ENCODE results near the gene TEF. TPM values are rescaled to one million over a fixed set of nuclear protein-coding genes. Genes with fewer than 3 reads are reported as not detected.

TEF gene
- total and polyA plus RNA-seq, 5 donors from 2014 or later: 4.6 to 9.4 (median 5.4) TPM

DNA sequence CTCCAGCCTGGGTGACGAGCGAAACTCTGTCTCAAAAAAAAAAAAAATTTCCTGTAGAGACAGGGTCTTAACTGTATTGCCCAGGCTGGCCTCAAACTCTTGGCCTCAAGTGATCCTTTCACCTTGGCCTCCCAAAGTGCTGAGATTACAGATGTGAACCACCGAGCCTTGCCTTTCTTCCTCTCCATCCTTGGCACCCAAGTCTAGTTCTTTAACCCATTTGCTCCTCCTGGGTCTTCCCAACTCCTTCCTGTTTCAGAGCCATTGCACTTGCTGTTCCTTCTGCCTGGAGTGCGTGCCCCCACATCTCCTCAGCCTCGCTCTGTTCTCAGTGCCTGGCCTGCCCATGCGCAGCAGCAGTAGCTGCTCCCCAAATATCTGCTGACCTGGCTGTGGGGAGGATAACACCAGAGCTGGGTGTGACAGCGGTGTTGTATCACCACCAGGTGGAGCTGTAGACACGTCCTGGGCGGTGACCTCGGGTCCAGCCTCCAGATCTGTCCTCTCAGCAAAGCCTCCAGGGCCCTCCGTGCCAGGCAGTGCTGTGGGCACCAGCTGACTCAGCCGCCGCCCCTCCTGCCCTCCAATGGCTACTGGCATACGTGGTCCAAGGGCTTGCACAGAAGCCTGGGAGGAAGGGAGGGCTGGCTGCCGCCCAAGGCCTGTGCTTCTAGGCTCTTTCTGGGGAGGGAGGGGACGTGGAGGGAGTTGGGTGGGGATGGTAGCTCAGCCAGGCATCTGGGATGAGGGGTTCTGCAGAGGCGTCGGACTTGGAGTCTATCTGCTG, 22.0 kb downstream of the TEF start:
- peak; percentile 72 to 90 (median 83) for DNase-seq
- Histone ChIP-seq H3K9me3 (ENCODE audit: control insufficient read depth in 2 of 2, low read length in 2 of 2) (no peaks in the 10 kb centered on the region), H3K27ac (ENCODE audit: insufficient read depth, low read length, poor library complexity, severe bottlenecking) (peak overlapping the region; percentile 23), H3K36me3 (ENCODE audit: control insufficient read depth, insufficient read depth, low read length) (no peaks in the 10 kb centered on the region), H3K27me3 (ENCODE audit: control insufficient read depth, insufficient read depth, low read length) (no peaks in the 10 kb centered on the region), H3K4me1 (ENCODE audit: control insufficient read depth, insufficient read depth, low read length, poor library complexity, severe bottlenecking) (peaks cover 6% of the 10 kb centered on the region), H3K4me3 (ENCODE audit: low read depth, low read length) (no peak overlapping the region)
- Mint-ChIP-seq H3K4me3 (no peak overlapping the region), H3K27me3 (no peaks in the 10 kb centered on the region), H3K4me1 (peaks cover 0 to 11% (median 5%) of the 10 kb centered on the region in 4 donors), H3K9me3 (no peaks in the 10 kb centered on the region), H3K27ac (peak overlapping the region; percentile 7 to 43 (median 20)), H3K36me3 (no peaks in the 10 kb centered on the region)
- peak; percentile 96 to 97 for ATAC-seq (ENCODE audit: low read depth in 2 of 2)

DNA sequence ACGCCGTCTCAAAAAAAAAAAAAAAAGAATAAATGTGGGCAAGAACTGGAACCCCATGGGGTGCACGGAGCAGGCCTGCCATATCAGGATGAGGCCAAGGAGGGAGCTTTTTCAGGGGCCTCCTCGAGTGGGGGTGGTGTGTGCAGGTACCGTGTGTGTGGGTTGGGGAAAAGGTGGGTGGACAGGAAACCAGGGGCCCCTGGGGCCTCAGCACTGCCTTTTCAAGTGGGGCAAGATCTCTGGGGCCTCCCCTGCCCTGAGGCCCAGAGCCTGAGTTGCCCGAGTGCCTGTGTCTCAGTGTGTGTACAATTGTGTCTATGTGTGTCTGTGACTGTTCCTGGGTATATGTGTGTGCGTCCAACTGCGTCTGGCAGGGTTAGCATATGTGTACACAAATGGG, 23.8 kb downstream of the TEF start:
- DNase-seq (peak in 1 of 3 donors; percentile 28), ATAC-seq (ENCODE audit: low read depth in 2 of 2) (no peak)
- Histone ChIP-seq H3K36me3 (ENCODE audit: control insufficient read depth, insufficient read depth, low read length) (no peaks in the 10 kb centered on the region), H3K27ac (ENCODE audit: insufficient read depth, low read length, poor library complexity, severe bottlenecking) (no peak overlapping the region), H3K4me1 (ENCODE audit: control insufficient read depth, insufficient read depth, low read length, poor library complexity, severe bottlenecking) (peaks cover 6% of the 10 kb centered on the region), H3K9me3 (ENCODE audit: control insufficient read depth in 2 of 2, low read length in 2 of 2) (no peaks in the 10 kb centered on the region), H3K4me3 (ENCODE audit: low read depth, low read length) (no peak overlapping the region), H3K27me3 (ENCODE audit: control insufficient read depth, insufficient read depth, low read length) (no peaks in the 10 kb centered on the region)
- H3K27me3 Mint-ChIP-seq: peaks cover 4% of the 10 kb centered on the region
- H3K9me3 Mint-ChIP-seq: no peaks in the 10 kb centered on the region
- H3K4me3 Mint-ChIP-seq: peak overlapping the region in 1 of 4 donors; percentile 41
- peak overlapping the region in 2 of 3 donors; percentile 26 to 76 for H3K27ac Mint-ChIP-seq
- H3K36me3 Mint-ChIP-seq: no peaks in the 10 kb centered on the region
- peaks cover 0 to 11% (median 5%) of the 10 kb centered on the region in 4 donors for H3K4me1 Mint-ChIP-seq

DNA sequence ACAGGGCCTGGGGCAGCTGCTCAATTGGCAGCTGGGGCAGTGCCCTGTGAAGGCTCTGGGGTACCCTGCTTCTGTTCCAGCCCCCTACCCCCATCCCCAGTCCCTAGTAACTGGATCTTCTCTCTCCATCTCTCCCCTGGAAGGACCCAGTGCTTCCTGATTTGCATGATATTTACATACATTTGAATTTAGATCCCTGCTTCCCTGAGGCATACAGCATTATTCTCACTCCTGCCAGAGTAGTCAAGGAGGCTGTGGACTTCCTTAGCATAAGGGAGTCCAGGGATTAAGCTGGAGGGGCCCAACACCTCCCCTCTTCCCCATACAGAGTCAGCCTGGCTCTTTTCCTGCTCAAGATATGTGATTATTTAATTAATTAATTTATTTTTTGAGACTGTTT, 24.7 kb downstream of the TEF start:
- H3K4me3 ChIP-seq (ENCODE audit: low read depth, low read length): no peak overlapping the region
- peaks cover 4% of the 10 kb centered on the region for H3K27me3 Mint-ChIP-seq
- no peaks in the 10 kb centered on the region for H3K27me3 ChIP-seq (ENCODE audit: control insufficient read depth, insufficient read depth, low read length)
- no peaks in the 10 kb centered on the region for H3K36me3 Mint-ChIP-seq
- peak overlapping the region in 1 of 3 donors; percentile 83 for H3K27ac Mint-ChIP-seq
- peaks cover 6% of the 10 kb centered on the region for H3K4me1 ChIP-seq (ENCODE audit: control insufficient read depth, insufficient read depth, low read length, poor library complexity, severe bottlenecking)
- DNase-seq: no peak
- H3K4me3 Mint-ChIP-seq: no peak overlapping the region
- no peaks in the 10 kb centered on the region for H3K9me3 ChIP-seq (ENCODE audit: control insufficient read depth in 2 of 2, low read length in 2 of 2)
- H3K9me3 Mint-ChIP-seq: no peaks in the 10 kb centered on the region
- no peak overlapping the region for H3K27ac ChIP-seq (ENCODE audit: insufficient read depth, low read length, poor library complexity, severe bottlenecking)
- no peak for ATAC-seq (ENCODE audit: low read depth in 2 of 2)
- H3K4me1 Mint-ChIP-seq: peaks cover 0 to 17% (median 5%) of the 10 kb centered on the region in 4 donors
- no peaks in the 10 kb centered on the region for H3K36me3 ChIP-seq (ENCODE audit: control insufficient read depth, insufficient read depth, low read length)

DNA sequence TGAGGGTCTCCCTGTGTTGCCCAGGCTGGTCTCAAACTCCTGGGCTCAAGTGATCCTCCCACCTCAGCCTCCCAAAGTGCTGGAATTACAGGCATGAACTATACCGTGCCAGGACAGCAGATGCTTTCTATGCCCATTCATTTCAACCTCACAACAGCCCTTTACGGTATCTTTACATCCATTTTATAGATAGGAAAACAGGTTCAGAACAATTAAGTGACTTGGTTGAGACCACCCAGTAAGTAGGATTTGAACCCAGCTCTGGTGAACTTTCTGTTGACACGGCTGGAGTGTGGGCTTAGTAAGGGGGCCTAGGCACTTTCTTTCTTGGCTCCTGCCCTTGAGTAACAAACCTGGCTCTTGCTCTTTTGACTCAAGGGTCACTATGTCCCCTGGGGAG, 25.7 kb downstream of the TEF start:
- H3K36me3 Mint-ChIP-seq: no peaks in the 10 kb centered on the region
- ATAC-seq (ENCODE audit: low read depth in 2 of 2) (no peak), DNase-seq (no peak)
- H3K27me3 ChIP-seq (ENCODE audit: control insufficient read depth, insufficient read depth, low read length): no peaks in the 10 kb centered on the region
- H3K4me1 Mint-ChIP-seq: peaks cover 5 to 26% (median 11%) of the 10 kb centered on the region in 4 donors
- H3K4me3 Mint-ChIP-seq: no peak overlapping the region
- no peak overlapping the region for H3K27ac Mint-ChIP-seq
- peaks cover 12% of the 10 kb centered on the region for H3K4me1 ChIP-seq (ENCODE audit: control insufficient read depth, insufficient read depth, low read length, poor library complexity, severe bottlenecking)
- peaks cover 4% of the 10 kb centered on the region for H3K27me3 Mint-ChIP-seq
- H3K36me3 ChIP-seq (ENCODE audit: control insufficient read depth, insufficient read depth, low read length): no peaks in the 10 kb centered on the region
- no peaks in the 10 kb centered on the region for H3K9me3 Mint-ChIP-seq
- no peak overlapping the region for H3K4me3 ChIP-seq (ENCODE audit: low read depth, low read length)
- no peaks in the 10 kb centered on the region for H3K9me3 ChIP-seq (ENCODE audit: control insufficient read depth in 2 of 2, low read length in 2 of 2)
- H3K27ac ChIP-seq (ENCODE audit: insufficient read depth, low read length, poor library complexity, severe bottlenecking): no peak overlapping the region

DNA sequence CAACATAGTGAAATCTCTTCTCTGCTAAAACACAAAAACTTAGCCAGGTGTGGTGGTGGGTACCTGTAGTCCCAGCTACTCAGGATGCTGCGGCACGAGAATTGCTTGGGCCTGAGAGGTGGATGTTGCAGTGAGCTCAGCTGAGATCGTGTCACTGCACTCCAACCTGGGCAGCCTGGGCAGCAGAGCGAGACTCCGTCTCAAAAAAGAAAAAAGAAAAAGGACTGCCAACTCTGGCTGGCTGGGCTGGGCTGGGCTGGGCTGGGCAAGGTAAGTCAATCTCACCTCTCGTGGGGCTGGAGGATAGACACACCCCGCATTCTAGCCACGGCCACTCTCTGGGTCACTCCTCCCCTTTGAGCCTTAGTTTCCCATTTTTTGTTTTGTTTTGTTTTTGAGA, 26.9 kb downstream of the TEF start:
- no peak overlapping the region for H3K27ac ChIP-seq (ENCODE audit: insufficient read depth, low read length, poor library complexity, severe bottlenecking)
- Mint-ChIP-seq H3K4me1 (peaks cover 5 to 31% (median 10%) of the 10 kb centered on the region in 4 donors), H3K4me3 (no peak overlapping the region), H3K9me3 (no peaks in the 10 kb centered on the region), H3K27me3 (peaks cover 4% of the 10 kb centered on the region), H3K27ac (no peak overlapping the region), H3K36me3 (no peaks in the 10 kb centered on the region)
- ATAC-seq (ENCODE audit: low read depth in 2 of 2): no peak
- H3K4me1 ChIP-seq (ENCODE audit: control insufficient read depth, insufficient read depth, low read length, poor library complexity, severe bottlenecking): peaks cover 16% of the 10 kb centered on the region
- no peaks in the 10 kb centered on the region for H3K36me3 ChIP-seq (ENCODE audit: control insufficient read depth, insufficient read depth, low read length)
- H3K4me3 ChIP-seq (ENCODE audit: low read depth, low read length): no peak overlapping the region
- no peaks in the 10 kb centered on the region for H3K9me3 ChIP-seq (ENCODE audit: control insufficient read depth in 2 of 2, low read length in 2 of 2)
- DNase-seq: no peak
- no peaks in the 10 kb centered on the region for H3K27me3 ChIP-seq (ENCODE audit: control insufficient read depth, insufficient read depth, low read length)

DNA sequence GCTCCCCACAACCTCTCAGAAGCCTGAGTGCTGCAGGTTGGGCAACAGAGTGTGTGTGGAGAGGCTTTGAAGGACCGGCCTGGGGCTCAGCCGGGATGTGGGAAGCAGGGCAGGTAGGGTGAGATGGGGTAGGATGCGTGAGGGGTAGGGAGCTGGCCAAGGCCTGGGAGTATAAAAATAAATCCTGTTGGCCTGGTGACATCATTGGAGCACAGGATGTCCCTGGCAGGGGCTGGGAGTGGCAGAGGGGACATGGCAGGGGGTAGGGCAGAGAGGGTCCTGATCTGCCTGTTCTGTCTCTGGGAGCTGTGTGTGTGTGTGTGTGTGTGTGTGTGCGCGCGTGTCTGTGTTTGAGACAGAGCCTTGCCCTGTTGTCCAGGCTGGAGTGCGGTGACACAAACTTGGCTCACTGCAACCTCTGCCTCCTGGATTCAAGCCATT, 28.6 kb downstream of the TEF start:
- ATAC-seq (ENCODE audit: low read depth in 2 of 2) (no peak), DNase-seq (no peak)
- Histone ChIP-seq H3K36me3 (ENCODE audit: control insufficient read depth, insufficient read depth, low read length) (no peaks in the 10 kb centered on the region), H3K27ac (ENCODE audit: insufficient read depth, low read length, poor library complexity, severe bottlenecking) (no peak overlapping the region), H3K9me3 (ENCODE audit: control insufficient read depth in 2 of 2, low read length in 2 of 2) (no peaks in the 10 kb centered on the region), H3K27me3 (ENCODE audit: control insufficient read depth, insufficient read depth, low read length) (no peaks in the 10 kb centered on the region), H3K4me1 (ENCODE audit: control insufficient read depth, insufficient read depth, low read length, poor library complexity, severe bottlenecking) (peaks cover 26% of the 10 kb centered on the region), H3K4me3 (ENCODE audit: low read depth, low read length) (no peak overlapping the region)
- H3K4me1 Mint-ChIP-seq: peaks cover 5 to 40% (median 8%) of the 10 kb centered on the region in 4 donors
- peak overlapping the region in 2 of 3 donors; percentile 62 to 100 for H3K27ac Mint-ChIP-seq
- H3K27me3 Mint-ChIP-seq: peaks cover 4% of the 10 kb centered on the region
- H3K9me3 Mint-ChIP-seq: no peaks in the 10 kb centered on the region
- no peaks in the 10 kb centered on the region for H3K36me3 Mint-ChIP-seq
- peak overlapping the region in 3 of 4 donors; percentile 29 to 99 (median 32) for H3K4me3 Mint-ChIP-seq

DNA sequence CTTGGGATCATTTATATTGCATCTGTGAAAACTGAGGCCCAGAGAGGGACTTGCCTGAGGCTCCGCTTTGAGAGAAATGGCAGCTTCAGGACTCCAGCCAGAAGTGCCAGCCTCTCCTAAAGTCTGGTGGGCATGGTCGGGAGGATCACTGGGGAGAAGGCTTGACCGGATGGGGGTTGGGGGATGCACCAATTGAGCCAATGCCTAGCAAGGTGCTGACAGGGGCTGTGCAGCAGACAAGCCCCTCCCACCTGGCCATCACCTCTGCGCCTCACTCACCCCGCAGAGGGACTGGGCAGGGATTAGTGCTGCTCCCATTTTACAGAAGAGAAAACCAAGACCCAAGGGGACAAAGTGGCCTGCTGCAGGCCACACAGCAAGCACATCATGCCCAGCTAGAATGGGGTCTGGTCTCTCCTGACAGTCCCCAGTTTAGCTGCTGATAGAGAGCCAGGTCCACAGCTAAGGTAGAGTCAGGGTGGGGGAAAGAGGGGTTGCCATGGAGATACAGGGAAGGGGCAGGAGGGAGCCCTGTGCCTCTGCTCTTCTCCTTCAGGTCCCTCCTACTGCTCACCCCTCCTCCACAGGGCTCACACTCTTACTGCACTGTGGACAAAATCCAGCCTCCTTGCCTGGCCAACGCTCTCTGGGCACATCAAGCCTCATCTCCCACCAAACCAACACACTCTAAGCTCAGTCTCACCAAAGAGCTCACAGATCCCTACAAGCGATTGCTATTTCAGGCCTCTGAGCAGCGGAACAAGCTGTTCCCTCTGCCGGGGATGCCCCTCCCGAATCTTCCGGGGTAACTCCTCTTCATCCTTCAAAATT, 29.5 kb downstream of the TEF start:
- H3K36me3 Mint-ChIP-seq: no peaks in the 10 kb centered on the region
- H3K9me3 Mint-ChIP-seq: no peaks in the 10 kb centered on the region
- H3K4me1 Mint-ChIP-seq: peaks cover 5 to 40% (median 8%) of the 10 kb centered on the region in 4 donors
- peaks cover 30% of the 10 kb centered on the region for H3K4me1 ChIP-seq (ENCODE audit: control insufficient read depth, insufficient read depth, low read length, poor library complexity, severe bottlenecking)
- DNase-seq (no peak), ATAC-seq (ENCODE audit: low read depth in 2 of 2) (no peak)
- H3K36me3 ChIP-seq (ENCODE audit: control insufficient read depth, insufficient read depth, low read length): no peaks in the 10 kb centered on the region
- no peaks in the 10 kb centered on the region for H3K27me3 ChIP-seq (ENCODE audit: control insufficient read depth, insufficient read depth, low read length)
- peak overlapping the region; percentile 99 for H3K27ac ChIP-seq (ENCODE audit: insufficient read depth, low read length, poor library complexity, severe bottlenecking)
- H3K4me3 Mint-ChIP-seq: peak overlapping the region; percentile 41 to 99 (median 68)
- H3K27ac Mint-ChIP-seq: peak overlapping the region; percentile 50 to 100 (median 88)
- H3K4me3 ChIP-seq (ENCODE audit: low read depth, low read length): no peak overlapping the region
- H3K27me3 Mint-ChIP-seq: peaks cover 4% of the 10 kb centered on the region
- H3K9me3 ChIP-seq (ENCODE audit: control insufficient read depth in 2 of 2, low read length in 2 of 2): no peaks in the 10 kb centered on the region

Measured in CD4-positive, CD25-positive, alpha-beta regulatory T cell (primary cell).